GM18951 (cell line): Measurements from ENCODE around the gene UBXN2A.
A peak's percentile ranks its signal among the peaks of the same experiment; 100 is the strongest.
"Not testable (repeated sequence)": the region's sequence is repeated elsewhere in the genome, so short reads cannot be mapped to it uniquely, and the experiment has no call there.

Experiments used
- POLR2A ChIP-seq: IDR thresholded peaks from 4 replicates; pipeline ENCODE4 v1.6.1; 2011; ENCODE audit warnings: mild to moderate bottlenecking; ENCODE audit not compliant: insufficient read length, insufficient read depth; ENCODE audit errors: extremely low read depth
- in situ Hi-C: fragments of 300-500 bp; cut with MboI; formaldehyde crosslinking; loops from one replicate; pipeline ENCODE4 v1.12.0; 2022; ENCODE audit warnings: low sequenced_read_pairs, mixed read lengths, inconsistent platforms; ENCODE audit not compliant: unreplicated experiment

Gene UBXN2A

GRCh38 chr2:23924589-23925359 is 15.5 kb upstream of the UBXN2A start:
- TF ChIP-seq POLR2A, result no peak
- in situ Hi-C loops, result no loop called here

DNA sequence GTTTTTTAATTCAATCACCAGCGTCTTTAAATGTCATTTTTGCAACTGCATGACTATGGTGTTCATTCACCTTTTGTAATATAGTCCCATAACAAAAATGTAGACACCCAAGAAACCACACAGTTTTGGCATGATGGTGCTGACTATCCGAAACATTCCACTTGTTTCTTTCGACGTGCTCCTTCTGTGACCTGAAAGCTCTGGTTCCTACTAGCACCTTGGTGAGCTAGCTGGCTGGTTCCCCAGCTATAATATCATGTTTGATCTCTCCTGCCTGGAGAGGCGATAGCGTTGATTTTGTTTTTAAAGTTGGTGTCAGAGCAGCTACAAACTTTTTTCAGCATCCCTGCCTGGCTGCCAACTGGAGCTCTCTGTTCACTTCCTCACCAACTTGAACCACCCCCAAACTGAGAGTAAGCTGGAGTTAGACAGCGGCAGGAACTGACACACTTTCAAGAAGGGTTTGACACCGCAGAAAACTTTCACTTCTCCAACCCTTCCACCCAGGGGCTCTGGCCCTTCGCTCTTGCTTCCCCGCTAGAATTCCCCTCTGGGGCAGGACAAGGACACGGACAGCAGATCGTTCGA is 14.5 kb upstream of the UBXN2A start:
- peak; percentile 70 for TF ChIP-seq POLR2A
- in situ Hi-C loops, result no loop called here

DNA sequence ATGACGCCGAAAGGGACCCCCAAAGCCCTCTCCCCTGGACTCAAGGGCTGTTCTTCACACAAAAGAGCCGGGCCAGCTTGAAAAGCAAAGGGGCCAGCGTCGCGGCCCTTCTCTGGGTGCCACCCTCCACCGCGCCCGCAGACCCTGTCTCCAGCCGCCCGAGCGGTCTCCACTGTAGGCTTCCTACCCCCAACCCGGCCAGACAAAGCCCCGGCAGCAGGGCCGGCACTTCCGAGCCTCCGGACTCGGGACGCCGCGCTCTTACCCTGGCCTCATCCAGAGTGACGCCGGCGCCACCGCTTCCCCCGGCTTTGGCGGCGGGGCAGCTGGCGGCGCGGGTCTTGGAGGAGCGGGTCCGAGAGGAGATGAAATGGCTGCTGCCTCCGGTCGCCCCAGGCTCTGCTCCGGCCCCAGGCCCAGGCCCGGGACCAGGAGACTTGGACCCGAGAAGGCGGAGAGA is 13.9 kb upstream of the UBXN2A start:
- TF ChIP-seq POLR2A, result no peak
- in situ Hi-C loops, result no loop called here

DNA sequence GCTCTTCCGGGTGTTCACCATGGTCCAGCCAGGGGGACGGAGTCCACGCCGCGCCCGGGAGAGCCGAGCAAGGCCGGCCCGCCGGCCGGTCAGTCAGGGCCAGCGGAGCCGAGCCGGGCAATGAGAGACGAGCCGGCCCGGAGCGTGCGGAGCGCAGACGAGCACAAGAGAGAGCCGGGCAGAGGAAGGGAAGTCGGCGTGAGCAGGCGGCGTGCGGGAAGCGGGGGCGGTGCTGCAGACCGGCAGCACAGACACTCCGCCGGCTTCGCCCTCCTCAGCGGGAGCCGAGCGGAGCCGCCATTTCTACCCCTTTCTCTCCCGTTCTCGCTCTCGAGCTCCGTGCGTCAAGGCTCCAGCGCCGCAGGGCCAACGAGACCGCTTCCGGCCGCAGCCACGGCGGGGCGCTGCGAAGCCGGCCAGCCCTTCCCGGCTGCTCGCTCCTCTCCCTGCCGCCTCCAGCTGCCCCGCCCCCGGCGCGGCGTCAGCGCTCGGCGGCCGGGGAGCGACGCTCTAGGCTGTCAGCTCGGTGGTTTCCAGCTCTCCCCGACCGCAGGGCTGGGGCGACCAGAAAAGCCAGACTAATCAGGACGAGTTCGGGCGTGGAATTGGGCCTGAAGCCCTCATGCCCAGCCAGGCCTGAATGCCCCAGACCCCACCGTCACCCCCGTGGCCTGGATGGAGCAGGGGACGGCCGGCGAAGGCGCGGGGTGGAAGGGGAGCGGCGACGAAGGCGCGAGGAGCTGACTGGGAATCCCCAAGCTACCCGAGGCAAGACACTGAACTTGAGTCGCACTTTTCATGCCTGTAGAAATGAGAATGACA is 13.3 kb upstream of the UBXN2A start, which contains the start of gene ATAD2B:
Gene ATAD2B (minus strand): TSS at position 374 of the 822 bp plus-strand sequence. CDS start 353 bp downstream, at position 21.
- TF ChIP-seq POLR2A, result peak; percentile 94
- in situ Hi-C loops, result no loop called here

GRCh38 chr2:23934259-23934658 is 6.0 kb upstream of the UBXN2A start:
- no peak for TF ChIP-seq POLR2A
- in situ Hi-C loops, result no loop called here

GRCh38 chr2:23940718-23941620 is 706 bp downstream of the UBXN2A start:
- no peak for TF ChIP-seq POLR2A
- in situ Hi-C loops, result no loop called here

DNA sequence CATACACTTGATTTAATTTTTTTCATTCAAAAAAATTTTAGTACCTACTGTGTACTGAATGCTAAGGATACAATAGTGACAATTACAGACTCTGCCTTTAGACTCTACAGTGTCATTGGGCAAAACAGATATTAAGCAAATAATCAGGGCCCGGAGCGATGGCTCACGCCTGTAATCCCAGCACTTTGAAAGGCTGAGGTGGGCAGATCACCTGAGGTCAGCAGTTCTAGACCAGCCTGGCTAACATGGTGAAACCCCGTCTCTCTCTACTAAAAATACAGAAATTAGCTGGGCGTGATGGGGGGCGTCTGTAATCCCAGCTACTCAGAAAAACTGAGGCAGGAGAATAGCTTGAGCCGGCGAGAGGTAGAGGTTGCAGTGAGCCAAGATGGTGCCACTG is 1.4 kb downstream of the UBXN2A start:
- no peak for TF ChIP-seq POLR2A
- in situ Hi-C loops, result no loop called here

GRCh38 chr2:23943666-23944065 is 3.4 kb downstream of the UBXN2A start:
- in situ Hi-C loops, result no loop called here
- TF ChIP-seq POLR2A, result no peak

DNA sequence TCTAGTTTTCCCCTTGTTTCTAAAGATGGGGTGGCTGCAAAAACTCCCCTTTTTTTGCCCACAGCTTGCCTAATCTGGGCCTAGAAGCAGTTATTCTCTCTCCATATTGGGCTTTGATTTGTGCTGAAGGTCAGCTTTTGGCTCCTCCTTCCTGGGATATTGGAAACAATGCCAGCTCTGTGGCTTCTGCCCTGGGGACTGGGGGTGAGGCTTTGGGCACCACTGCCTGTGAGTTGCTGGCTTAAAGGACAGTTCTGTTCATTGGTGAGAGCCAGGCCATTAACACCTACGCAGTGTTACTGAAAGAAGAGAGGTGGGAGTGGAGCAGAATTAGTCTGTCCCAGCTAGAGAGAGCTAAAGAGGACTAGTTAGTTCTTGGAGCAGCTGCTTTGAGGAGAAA is 4.3 kb downstream of the UBXN2A start:
- no peak for TF ChIP-seq POLR2A
- in situ Hi-C loops, result no loop called here

DNA sequence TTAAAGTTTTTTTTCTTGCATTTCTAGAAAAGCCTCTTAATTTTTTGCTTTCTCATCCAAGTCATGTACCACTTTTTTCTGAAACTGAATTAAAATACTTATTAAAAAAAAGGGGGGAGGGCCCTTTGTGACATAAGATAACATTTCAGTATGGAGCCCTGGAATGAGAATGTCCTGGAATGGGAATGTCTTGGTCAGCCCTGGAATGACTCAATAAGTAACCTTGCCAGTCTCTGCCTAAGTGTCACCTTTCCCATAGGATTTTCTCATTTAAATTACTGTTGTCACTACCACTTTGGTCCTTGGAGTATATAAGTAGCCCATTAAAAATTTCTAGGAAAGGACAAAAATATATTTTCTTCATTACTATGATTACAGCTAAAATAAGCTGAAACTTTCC is 4.7 kb downstream of the UBXN2A start:
- TF ChIP-seq POLR2A, result no peak
- in situ Hi-C loops, result no loop called here

DNA sequence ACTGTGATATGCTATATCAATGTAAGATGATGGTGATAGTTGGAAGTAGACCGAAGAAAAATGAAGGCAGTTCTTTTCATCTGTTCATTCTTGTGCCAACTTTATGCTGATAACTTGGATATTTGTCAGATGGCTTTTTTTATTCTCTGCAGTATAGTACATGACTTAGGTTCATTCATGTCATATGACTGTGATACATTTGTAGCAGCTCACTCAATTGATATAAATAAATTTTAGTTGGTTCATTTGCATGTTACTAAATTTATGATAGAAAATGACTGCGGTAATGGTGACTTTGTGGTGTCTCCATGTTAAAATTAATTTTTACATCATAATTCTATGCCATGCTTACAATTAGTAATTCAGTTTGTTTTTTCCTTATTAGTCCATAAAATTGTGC is 7.1 kb downstream of the UBXN2A start:
- TF ChIP-seq POLR2A, result no peak
- in situ Hi-C loops, result no loop called here

DNA sequence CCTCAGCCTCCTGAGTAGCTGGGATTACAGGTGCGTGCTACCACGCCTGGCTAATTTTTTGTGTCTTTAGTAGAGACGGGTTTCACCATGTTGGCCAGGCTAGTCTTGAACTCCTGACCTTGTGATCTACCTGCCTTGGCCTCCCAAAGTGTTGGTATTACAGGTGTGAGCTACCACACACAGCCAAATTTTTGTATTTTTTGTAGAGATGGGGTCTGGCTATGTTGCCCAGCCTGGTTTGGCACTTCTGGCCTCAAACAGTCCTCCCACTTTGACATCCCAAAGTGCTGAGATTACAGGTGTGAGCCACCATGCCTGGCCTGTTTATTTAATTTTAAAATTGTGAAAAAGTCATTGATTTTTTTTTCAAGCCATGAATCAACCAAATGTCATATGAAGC is 12.3 kb downstream of the UBXN2A start:
- in situ Hi-C loops, result not testable (repeated sequence)

GRCh38 chr2:23953625-23954024 is 13.4 kb downstream of the UBXN2A start:
- in situ Hi-C loops, result no loop called here
- no peak for TF ChIP-seq POLR2A
